Measurements from ENCODE around the gene CHADL. TPM values are rescaled to one million over a fixed set of nuclear protein-coding genes. Genes with fewer than 3 reads are reported as not detected.

Gene CHADL
- polyA plus RNA-seq, 1 of the 3 experiments (the other 2 are of a cell fraction) = 0.03 TPM

GRCh38 chr22:41237036-41237706 lies 3.6 kb downstream of the CHADL start:
- no peaks in the 10 kb centered on the region for H3K9me3 ChIP-seq
- no CpG with 5 or more reads among the region's 33 CpGs for WGBS (ENCODE audit: low lambda C conversion rate)
- no peak overlapping the region for H2AFZ ChIP-seq (ENCODE audit: low read depth)
- H3K4me2 ChIP-seq = no peak overlapping the region
- peaks cover 0 to 2% of the 10 kb centered on the region in 2 experiments; a peak in 1 of 4 replicates for H3K4me1 ChIP-seq (ENCODE audit: control insufficient read depth in 1 of 2, insufficient read depth in 2 of 2, low read depth in 1 of 2, low read length in 1 of 2)
- no peak for TF ChIP-seq TCF12 (IDR thresholded peaks at IDR 0.05)
- no peak for TF ChIP-seq CHD2 (IDR thresholded peaks at IDR 0.05; ENCODE audit: low read length, partially characterized antibody)
- no peak for TF ChIP-seq EZH2phosphoT487 (IDR thresholded peaks at IDR 0.05; ENCODE audit: borderline replicate concordance, low read depth)
- no peak for TF ChIP-seq RCOR1 (IDR thresholded peaks at IDR 0.05; ENCODE audit: low read length)
- TF ChIP-seq MEF2A (IDR thresholded peaks at IDR 0.05; ENCODE audit: borderline replicate concordance, low read depth) = no peak
- no peak for TF ChIP-seq USF1 (IDR thresholded peaks at IDR 0.05; ENCODE audit: borderline replicate concordance, low read depth)
- no peak for TF ChIP-seq TAF1 (IDR thresholded peaks at IDR 0.05; ENCODE audit: borderline replicate concordance, low read depth, low read length)
- TF ChIP-seq RAD21 (IDR thresholded peaks at IDR 0.05; ENCODE audit: low read length) = no peak
- no peak for TF ChIP-seq TEAD4 (IDR thresholded peaks at IDR 0.05; ENCODE audit: borderline replicate concordance, insufficient read depth)
- TF ChIP-seq USF2 (IDR thresholded peaks at IDR 0.05; ENCODE audit: borderline replicate concordance, low read depth, low read length) = no peak
- no peak for TF ChIP-seq PBX3 (IDR thresholded peaks at IDR 0.05)
- TF ChIP-seq MAX (IDR thresholded peaks at IDR 0.05; ENCODE audit: low read depth) = no peak
- TF ChIP-seq NFIC (IDR thresholded peaks at IDR 0.05; ENCODE audit: borderline replicate concordance) = no peak
- no peak for TF ChIP-seq GATA2 (CRISPR knock-in tag; IDR thresholded peaks at IDR 0.05)
- no peak for TF ChIP-seq EP300 (IDR thresholded peaks at IDR 0.05; ENCODE audit: borderline replicate concordance in 1 of 2, low read depth in 1 of 2, low read length in 1 of 2)
- no peak for TF ChIP-seq RXRA (IDR thresholded peaks at IDR 0.05; ENCODE audit: borderline replicate concordance, low read depth)
- no peaks in the 10 kb centered on the region for H3K9me2 ChIP-seq
- no peaks in the 10 kb centered on the region for H4K20me1 ChIP-seq (ENCODE audit: insufficient read depth)
- H3K79me2 ChIP-seq (ENCODE audit: insufficient read depth) = no peaks in the 10 kb centered on the region
- H3K4me3 ChIP-seq (ENCODE audit: low read depth in 2 of 2, low read length in 1 of 2) = no peak overlapping the region
- H3K27ac ChIP-seq (ENCODE audit: low read depth in 2 of 2, low read length in 1 of 2) = no peak overlapping the region
- H3F3A ChIP-seq (replicated peaks; ENCODE audit: insufficient read depth) = no peaks in the 10 kb centered on the region
- H3K9ac ChIP-seq = no peak overlapping the region
- H3K36me3 ChIP-seq (replicated peaks in 1 of 2; ENCODE audit: control insufficient read depth in 1 of 2, insufficient read depth in 2 of 2, low read length in 1 of 2) = no peaks in the 10 kb centered on the region
- POLR2A ChIA-PET = interaction anchor here (0.6 kb wide), 1 partner anchor 10 kb away, joined by 3 read pairs; no protein-coding TSS in a partner anchor
- CTCF ChIA-PET = no interaction called here
- no peaks in the 10 kb centered on the region for H3K27me3 ChIP-seq (ENCODE audit: insufficient read depth)
- DNase-seq = no peak

Data from SK-N-SH (cell line).